ENCODE data around the gene FANCM.

The FANCM gene

GRCh38 chr14:45144658-45145057 lies 8.9 kb downstream of the FANCM start (continued):
- TF ChIP-seq, protein P1, sequence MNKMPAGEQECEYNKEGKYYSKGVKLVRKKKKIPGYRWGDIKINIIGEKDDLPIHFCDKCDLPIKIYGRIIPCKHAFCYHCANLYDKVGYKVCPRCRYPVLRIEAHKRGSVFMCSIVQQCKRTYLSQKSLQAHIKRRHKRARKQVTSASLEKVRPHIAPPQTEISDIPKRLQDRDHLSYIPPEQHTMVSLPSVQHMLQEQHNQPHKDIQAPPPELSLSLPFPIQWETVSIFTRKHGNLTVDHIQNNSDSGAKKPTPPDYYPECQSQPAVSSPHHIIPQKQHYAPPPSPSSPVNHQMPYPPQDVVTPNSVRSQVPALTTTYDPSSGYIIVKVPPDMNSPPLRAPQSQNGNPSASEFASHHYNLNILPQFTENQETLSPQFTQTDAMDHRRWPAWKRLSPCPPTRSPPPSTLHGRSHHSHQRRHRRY (tag by site-specific recombination; IDR thresholded peaks at IDR 0.05), result no peak
- no peak for TF ChIP-seq KLF1 (tag by site-specific recombination; IDR thresholded peaks at IDR 0.05)
- no peak for TF ChIP-seq ZNF571 (tag by site-specific recombination; IDR thresholded peaks at IDR 0.05)
- TF ChIP-seq EGR2 (tag by site-specific recombination; IDR thresholded peaks at IDR 0.05; ENCODE audit: low read depth), result no peak
- TF ChIP-seq, protein P2, sequence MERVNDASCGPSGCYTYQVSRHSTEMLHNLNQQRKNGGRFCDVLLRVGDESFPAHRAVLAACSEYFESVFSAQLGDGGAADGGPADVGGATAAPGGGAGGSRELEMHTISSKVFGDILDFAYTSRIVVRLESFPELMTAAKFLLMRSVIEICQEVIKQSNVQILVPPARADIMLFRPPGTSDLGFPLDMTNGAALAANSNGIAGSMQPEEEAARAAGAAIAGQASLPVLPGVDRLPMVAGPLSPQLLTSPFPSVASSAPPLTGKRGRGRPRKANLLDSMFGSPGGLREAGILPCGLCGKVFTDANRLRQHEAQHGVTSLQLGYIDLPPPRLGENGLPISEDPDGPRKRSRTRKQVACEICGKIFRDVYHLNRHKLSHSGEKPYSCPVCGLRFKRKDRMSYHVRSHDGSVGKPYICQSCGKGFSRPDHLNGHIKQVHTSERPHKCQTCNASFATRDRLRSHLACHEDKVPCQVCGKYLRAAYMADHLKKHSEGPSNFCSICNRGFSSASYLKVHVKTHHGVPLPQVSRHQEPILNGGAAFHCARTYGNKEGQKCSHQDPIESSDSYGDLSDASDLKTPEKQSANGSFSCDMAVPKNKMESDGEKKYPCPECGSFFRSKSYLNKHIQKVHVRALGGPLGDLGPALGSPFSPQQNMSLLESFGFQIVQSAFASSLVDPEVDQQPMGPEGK (tag by site-specific recombination; IDR thresholded peaks at IDR 0.05), result no peak
- no peak for TF ChIP-seq ZBTB20 (tag by site-specific recombination; IDR thresholded peaks at IDR 0.05)
- TF ChIP-seq ZNF324 (tag by site-specific recombination; IDR thresholded peaks at IDR 0.05), result no peak
- TF ChIP-seq ZNF2 (tag by site-specific recombination; IDR thresholded peaks at IDR 0.05), result no peak
- TF ChIP-seq, protein P3, sequence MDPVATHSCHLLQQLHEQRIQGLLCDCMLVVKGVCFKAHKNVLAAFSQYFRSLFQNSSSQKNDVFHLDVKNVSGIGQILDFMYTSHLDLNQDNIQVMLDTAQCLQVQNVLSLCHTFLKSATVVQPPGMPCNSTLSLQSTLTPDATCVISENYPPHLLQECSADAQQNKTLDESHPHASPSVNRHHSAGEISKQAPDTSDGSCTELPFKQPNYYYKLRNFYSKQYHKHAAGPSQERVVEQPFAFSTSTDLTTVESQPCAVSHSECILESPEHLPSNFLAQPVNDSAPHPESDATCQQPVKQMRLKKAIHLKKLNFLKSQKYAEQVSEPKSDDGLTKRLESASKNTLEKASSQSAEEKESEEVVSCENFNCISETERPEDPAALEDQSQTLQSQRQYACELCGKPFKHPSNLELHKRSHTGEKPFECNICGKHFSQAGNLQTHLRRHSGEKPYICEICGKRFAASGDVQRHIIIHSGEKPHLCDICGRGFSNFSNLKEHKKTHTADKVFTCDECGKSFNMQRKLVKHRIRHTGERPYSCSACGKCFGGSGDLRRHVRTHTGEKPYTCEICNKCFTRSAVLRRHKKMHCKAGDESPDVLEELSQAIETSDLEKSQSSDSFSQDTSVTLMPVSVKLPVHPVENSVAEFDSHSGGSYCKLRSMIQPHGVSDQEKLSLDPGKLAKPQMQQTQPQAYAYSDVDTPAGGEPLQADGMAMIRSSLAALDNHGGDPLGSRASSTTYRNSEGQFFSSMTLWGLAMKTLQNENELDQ (tag by site-specific recombination; IDR thresholded peaks at IDR 0.05; ENCODE audit: low read depth), result no peak
- TF ChIP-seq ZNF513 (tag by site-specific recombination; IDR thresholded peaks at IDR 0.05), result no peak

DNA sequence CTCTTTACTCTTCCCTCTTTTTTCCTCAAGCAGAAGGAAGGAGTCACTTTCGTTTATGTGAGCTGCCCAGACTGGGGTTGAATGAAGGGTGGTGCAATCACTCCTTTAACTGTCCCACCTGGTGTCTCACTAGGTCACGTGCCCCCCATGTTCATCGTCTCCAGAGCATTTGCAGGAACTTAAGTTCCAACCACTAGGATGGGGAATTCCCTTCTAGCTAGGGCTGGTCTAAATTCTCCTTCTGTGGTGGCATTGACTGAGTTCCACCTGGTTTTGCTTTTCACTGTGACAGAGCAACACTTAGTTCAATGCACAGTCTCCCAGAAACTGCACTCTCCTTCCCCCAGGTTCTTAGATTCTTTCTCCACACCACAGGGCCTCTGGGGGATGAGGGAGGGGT lies 9.5 kb downstream of the FANCM start:
- peaks cover 5 to 16% of the 10 kb centered on the region in 2 experiments; a peak in 2 of 3 replicates for H3K36me3 ChIP-seq (ENCODE audit: control insufficient read depth in 2 of 2, insufficient read depth in 1 of 2, low read length in 2 of 2)
- no peaks in the 10 kb centered on the region for H3K9me3 ChIP-seq (ENCODE audit: control insufficient read depth, insufficient read depth, low read depth, low read length)
- no peaks in the 10 kb centered on the region for H3K4me1 ChIP-seq (ENCODE audit: control insufficient read depth, insufficient read depth, low read length)
- no peak overlapping the region for H3K27ac ChIP-seq (ENCODE audit: extremely low read depth, low read depth, low read length)
- no peak for TF ChIP-seq ZBTB20 (tag by site-specific recombination; IDR thresholded peaks at IDR 0.05)
- TF ChIP-seq ZNF670 (tag by site-specific recombination; IDR thresholded peaks at IDR 0.05; ENCODE audit: low read depth), result no peak
- TF ChIP-seq, protein P4, sequence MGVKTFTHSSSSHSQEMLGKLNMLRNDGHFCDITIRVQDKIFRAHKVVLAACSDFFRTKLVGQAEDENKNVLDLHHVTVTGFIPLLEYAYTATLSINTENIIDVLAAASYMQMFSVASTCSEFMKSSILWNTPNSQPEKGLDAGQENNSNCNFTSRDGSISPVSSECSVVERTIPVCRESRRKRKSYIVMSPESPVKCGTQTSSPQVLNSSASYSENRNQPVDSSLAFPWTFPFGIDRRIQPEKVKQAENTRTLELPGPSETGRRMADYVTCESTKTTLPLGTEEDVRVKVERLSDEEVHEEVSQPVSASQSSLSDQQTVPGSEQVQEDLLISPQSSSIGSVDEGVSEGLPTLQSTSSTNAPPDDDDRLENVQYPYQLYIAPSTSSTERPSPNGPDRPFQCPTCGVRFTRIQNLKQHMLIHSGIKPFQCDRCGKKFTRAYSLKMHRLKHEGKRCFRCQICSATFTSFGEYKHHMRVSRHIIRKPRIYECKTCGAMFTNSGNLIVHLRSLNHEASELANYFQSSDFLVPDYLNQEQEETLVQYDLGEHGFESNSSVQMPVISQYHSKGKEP (tag by site-specific recombination; IDR thresholded peaks at IDR 0.05), result no peak
- no peak for TF ChIP-seq ZBTB21 (tag by site-specific recombination; IDR thresholded peaks at IDR 0.05)
- no peak for TF ChIP-seq GLIS2 (tag by site-specific recombination; IDR thresholded peaks at IDR 0.05)
- TF ChIP-seq ZNF335 (tag by site-specific recombination; conservative IDR thresholded peaks at IDR 0.05), result no peak
- TF ChIP-seq CTCF (tag by site-specific recombination; IDR thresholded peaks at IDR 0.05), result no peak
- ChIA-PET POLR2A (no interaction called here), CTCF (no interaction called here)
- H3K4me3 ChIP-seq (ENCODE audit: low read depth, low read length), result no peak overlapping the region

Data from HEK293 (cell line).